ENCODE measurements around the gene IARS1. TPM values are rescaled to one million over a fixed set of nuclear protein-coding genes. Genes with fewer than 3 reads are reported as not detected.
A peak's percentile ranks its signal among the peaks of the same experiment; 100 is the strongest.

IARS1 gene
- total and polyA plus RNA-seq, 2 of the 8 experiments (the other 6 are each of a cell fraction or from before 2014, with no cell fraction given), result 74.9 to 243 TPM

- TF ChIP-seq TAF1 (IDR thresholded peaks at IDR 0.05; ENCODE audit: low read depth, low read length), result no peak
- peak; percentile 82 for TF ChIP-seq PHF8 (conservative IDR thresholded peaks at IDR 0.05; ENCODE audit: low read depth, low read length)
- TF ChIP-seq TCF12 (IDR thresholded peaks at IDR 0.05; ENCODE audit: low read depth, low read length), result no peak
- TF ChIP-seq SRF (IDR thresholded peaks at IDR 0.05; ENCODE audit: low read depth, low read length), result no peak
- FAIRE-seq, result no peak
- POLR2A ChIA-PET (ENCODE audit: partially characterized antibody), result interaction anchor here (0.9 to 3.1 kb wide), 18 partner anchors 9 to 346 kb away, joined by 3 to 16 read pairs (median 4); partner anchors contain the start of gene IPPK
Measured at GRCh38 chr9:92324889-92325268, 31.4 kb upstream of the IARS1 start.

More at GRCh38 chr9:92324889-92325268, 31.4 kb upstream of the IARS1 start:
- Histone ChIP-seq H3K23ac (ENCODE audit: insufficient read length) (no peak overlapping the region), H3K4me3 (ENCODE audit: extremely low read depth in 1 of 4, insufficient read depth in 2 of 4, low read depth in 3 of 4, low read length in 4 of 4) (peak overlapping the region; percentile 70 to 97 (median 92)), H4K8ac (ENCODE audit: extremely low read depth, insufficient read depth, low read length) (peak overlapping the region; percentile 82; the same call in 1 of the 2 replicates), H3K27ac (ENCODE audit: low read depth, low read length) (peak overlapping the region; percentile 97), H3K4me2 (ENCODE audit: insufficient read depth in 1 of 2, low read depth in 2 of 2, low read length in 2 of 2) (peak overlapping the region; percentile 80 to 87), H3K79me2 (ENCODE audit: control insufficient read depth in 1 of 2, insufficient read depth in 2 of 2, low read length in 2 of 2) (peaks cover 0 to 14% of the 10 kb centered on the region in 2 experiments; a peak in 2 of 4 replicates), H2AK5ac (ENCODE audit: low read depth, low read length) (no peak overlapping the region), H3K4me1 (replicated peaks in 1 of 4; ENCODE audit: control insufficient read depth in 3 of 4, insufficient read depth in 4 of 4, low read length in 3 of 4) (peaks cover 0 to 4% (median under 1%) of the 10 kb centered on the region in 4 experiments; a peak in 1 of 7 replicates), H2BK20ac (ENCODE audit: low read length) (no peak overlapping the region), H2BK120ac (replicated peaks; ENCODE audit: low read depth, low read length) (no peak overlapping the region), H3K56ac (replicated peaks; ENCODE audit: insufficient read length, low read depth, low read length) (no peak overlapping the region), H4K20me1 (replicated peaks in 1 of 2; ENCODE audit: control insufficient read depth in 1 of 2, insufficient read depth in 2 of 2, low read length in 2 of 2) (peaks cover 2 to 3% of the 10 kb centered on the region in 2 experiments), H3K23me2 (ENCODE audit: low read depth, low read length) (peaks cover 7% of the 10 kb centered on the region), H2AFZ (ENCODE audit: low read length) (peak overlapping the region; percentile 100; the same call in 1 of the 2 replicates), H3K4ac (replicated peaks; ENCODE audit: insufficient read length, low read depth, low read length) (no peak overlapping the region), H3K9me3 (ENCODE audit: insufficient read depth in 2 of 2, low read depth in 1 of 2, low read length in 1 of 2) (no peaks in the 10 kb centered on the region), H2BK5ac (ENCODE audit: low read depth, low read length) (peak overlapping the region; percentile 99; the same call in 1 of the 2 replicates), H3K79me1 (ENCODE audit: low read depth, low read length) (peaks cover 2% of the 10 kb centered on the region), H3K18ac (ENCODE audit: extremely low read depth, low read length) (peak overlapping the region; percentile 40), H4K5ac (ENCODE audit: insufficient read length, low read depth, low read length) (no peak overlapping the region), H3K14ac (ENCODE audit: insufficient read length) (no peak overlapping the region), H3K27me3 (replicated peaks in 1 of 4; ENCODE audit: control insufficient read depth in 3 of 4, extremely low read depth in 1 of 4, insufficient read depth in 3 of 4, low read length in 3 of 4) (no peaks in the 10 kb centered on the region), H3K9ac (replicated peaks in 1 of 4; ENCODE audit: extremely low read depth in 1 of 4, low read depth in 3 of 4, low read length in 3 of 4) (peak overlapping the region; percentile 85 to 99 (median 98)), H4K91ac (replicated peaks; ENCODE audit: insufficient read length, low read length) (no peak overlapping the region), H3K36me3 (ENCODE audit: control insufficient read depth in 2 of 4, insufficient read depth in 4 of 4, low read length in 3 of 4) (peaks cover 4 to 28% (median 12%) of the 10 kb centered on the region in 4 experiments; a peak in 7 of 8 replicates), H2BK15ac (ENCODE audit: low read length) (no peak overlapping the region), H2BK12ac (ENCODE audit: low read depth, low read length) (no peak overlapping the region)
- DNase-seq (ENCODE audit: low read depth in 1 of 2, low spot score in 2 of 2), result no peak
- CTCF ChIA-PET (ENCODE audit: partially characterized antibody), result interaction anchor here (1.3 to 2.4 kb wide), 2 partner anchors 185 to 311 kb away, joined by 3 to 9 read pairs; no protein-coding TSS in a partner anchor
- WGBS, 2 experiments (ENCODE audit: extremely low coverage in 1 of 2, insufficient coverage in 1 of 2, insufficient read length in 1 of 2, insufficient replicate concordance in 2 of 2, low coverage in 1 of 2, low lambda C conversion rate in 2 of 2, missing lambda C conversion rate in 1 of 2), result 0% methylated on average over 12 of the region's 12 CpGs; no CpG with 5 or more reads in 1 of the 2 experiments
